NT2/D1 (cell line): ENCODE results near the gene MARCHF3.

Experiments
- SUZ12 ChIP-seq: IDR thresholded peaks from 2 replicates; pipeline ENCODE4 v1.6.1; 2011; ENCODE audit not compliant: insufficient read length, insufficient read depth; ENCODE audit errors: extremely low read depth
- ZNF274 ChIP-seq: IDR thresholded peaks from 2 replicates; pipeline ENCODE4 v1.6.1; 2011; ENCODE audit warnings: mild to moderate bottlenecking, low read depth, low read length

GRCh38 chr5:127068493-127069214 lies 38.3 kb upstream of the MARCHF3 start:
- TF ChIP-seq ZNF274: no peak
- no peak for TF ChIP-seq SUZ12
